ENCODE data around the gene ADAMTS9. TPM values are rescaled to one million over a fixed set of nuclear protein-coding genes. Genes with fewer than 3 reads are reported as not detected.

ADAMTS9 gene
- total RNA-seq, 1 experiment from 2014 or later = 1.8 TPM

DNA sequence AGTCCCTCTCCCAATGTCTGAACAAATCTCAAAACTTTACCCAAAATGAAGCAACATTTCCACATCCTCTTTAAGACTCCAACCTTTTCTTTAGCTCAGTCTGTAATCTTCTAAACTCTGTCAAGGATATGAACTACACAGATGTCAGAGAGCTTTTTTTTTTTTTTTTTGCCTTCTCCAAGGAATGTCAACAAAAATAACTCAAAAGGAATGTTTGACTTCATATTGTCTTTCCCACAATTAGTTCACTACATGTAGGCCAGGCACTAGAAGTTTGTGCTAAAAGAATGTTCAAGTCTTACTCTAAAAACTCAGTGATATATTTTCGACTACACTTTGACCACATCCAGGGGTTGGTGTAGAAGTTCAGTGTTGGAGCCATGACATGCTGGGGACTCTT is 37.1 kb downstream of the ADAMTS9 start:
- Mint-ChIP-seq H3K9me3 (ENCODE audit: unreplicated experiment) (no peaks in the 10 kb centered on the region), H3K27ac (ENCODE audit: low read depth, unreplicated experiment) (no peak overlapping the region), H3K27me3 (ENCODE audit: insufficient read depth, unreplicated experiment) (no peaks in the 10 kb centered on the region), H3K36me3 (ENCODE audit: insufficient read depth, unreplicated experiment) (no peaks in the 10 kb centered on the region), H3K4me1 (ENCODE audit: insufficient read depth, unreplicated experiment) (peaks cover 9% of the 10 kb centered on the region), H3K4me3 (ENCODE audit: unreplicated experiment) (no peak overlapping the region)
- TF ChIP-seq, protein P1, sequence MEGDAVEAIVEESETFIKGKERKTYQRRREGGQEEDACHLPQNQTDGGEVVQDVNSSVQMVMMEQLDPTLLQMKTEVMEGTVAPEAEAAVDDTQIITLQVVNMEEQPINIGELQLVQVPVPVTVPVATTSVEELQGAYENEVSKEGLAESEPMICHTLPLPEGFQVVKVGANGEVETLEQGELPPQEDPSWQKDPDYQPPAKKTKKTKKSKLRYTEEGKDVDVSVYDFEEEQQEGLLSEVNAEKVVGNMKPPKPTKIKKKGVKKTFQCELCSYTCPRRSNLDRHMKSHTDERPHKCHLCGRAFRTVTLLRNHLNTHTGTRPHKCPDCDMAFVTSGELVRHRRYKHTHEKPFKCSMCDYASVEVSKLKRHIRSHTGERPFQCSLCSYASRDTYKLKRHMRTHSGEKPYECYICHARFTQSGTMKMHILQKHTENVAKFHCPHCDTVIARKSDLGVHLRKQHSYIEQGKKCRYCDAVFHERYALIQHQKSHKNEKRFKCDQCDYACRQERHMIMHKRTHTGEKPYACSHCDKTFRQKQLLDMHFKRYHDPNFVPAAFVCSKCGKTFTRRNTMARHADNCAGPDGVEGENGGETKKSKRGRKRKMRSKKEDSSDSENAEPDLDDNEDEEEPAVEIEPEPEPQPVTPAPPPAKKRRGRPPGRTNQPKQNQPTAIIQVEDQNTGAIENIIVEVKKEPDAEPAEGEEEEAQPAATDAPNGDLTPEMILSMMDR (IDR thresholded peaks at IDR 0.05; ENCODE audit: unreplicated experiment) = no peak
- no TSS peak for BruUV-seq (replicated peaks)
- intact Hi-C loops (cut with micrococcal nuclease) = no loop called here
- ChIA-PET CTCF (interaction anchor here (0.6 kb wide), 1 partner anchor 38 kb away, joined by 3 read pairs; no protein-coding TSS in a partner anchor), POLR2A (no interaction called here)
- DNase-seq (ENCODE audit: unreplicated experiment) = no peak

DNA sequence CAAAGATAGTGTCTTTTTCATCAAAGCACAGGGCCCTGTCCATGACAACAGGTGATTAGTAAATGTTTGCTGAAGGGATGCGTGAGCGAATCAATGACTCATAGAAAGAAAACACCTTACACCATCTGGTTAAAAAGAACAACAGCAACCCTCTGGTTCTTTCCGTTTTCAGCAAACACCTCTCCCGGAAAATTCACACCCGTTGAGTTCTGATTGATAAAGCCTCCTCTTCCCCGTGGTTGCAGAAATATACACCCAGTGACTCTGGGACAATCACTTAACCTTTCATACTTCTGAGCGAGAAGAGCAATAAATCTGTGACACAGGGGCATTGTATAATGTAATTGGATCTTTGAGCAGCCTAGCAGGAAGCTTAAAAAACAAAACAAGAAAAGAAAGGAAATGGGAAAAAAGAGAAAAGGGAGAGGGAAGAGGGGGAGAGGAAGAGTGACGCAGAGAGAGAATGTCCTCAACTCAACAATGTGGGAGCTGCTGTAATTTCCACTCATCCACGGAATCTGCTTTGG is 37.6 kb downstream of the ADAMTS9 start:
- no peaks in the 10 kb centered on the region for H3K9me3 Mint-ChIP-seq (ENCODE audit: unreplicated experiment)
- ChIA-PET POLR2A (no interaction called here), CTCF (interaction anchor here (0.6 kb wide), 1 partner anchor 37 kb away, joined by 3 read pairs; no protein-coding TSS in a partner anchor)
- H3K4me3 Mint-ChIP-seq (ENCODE audit: unreplicated experiment) = no peak overlapping the region
- no peak overlapping the region for H3K27ac Mint-ChIP-seq (ENCODE audit: low read depth, unreplicated experiment)
- no peaks in the 10 kb centered on the region for H3K27me3 Mint-ChIP-seq (ENCODE audit: insufficient read depth, unreplicated experiment)
- TF ChIP-seq, protein P1 (IDR thresholded peaks at IDR 0.05; ENCODE audit: unreplicated experiment) = no peak
- no peaks in the 10 kb centered on the region for H3K36me3 Mint-ChIP-seq (ENCODE audit: insufficient read depth, unreplicated experiment)
- BruUV-seq (replicated peaks) = no TSS peak
- intact Hi-C loops (cut with micrococcal nuclease) = no loop called here
- peaks cover 9% of the 10 kb centered on the region for H3K4me1 Mint-ChIP-seq (ENCODE audit: insufficient read depth, unreplicated experiment)
- DNase-seq (ENCODE audit: unreplicated experiment) = no peak

DNA sequence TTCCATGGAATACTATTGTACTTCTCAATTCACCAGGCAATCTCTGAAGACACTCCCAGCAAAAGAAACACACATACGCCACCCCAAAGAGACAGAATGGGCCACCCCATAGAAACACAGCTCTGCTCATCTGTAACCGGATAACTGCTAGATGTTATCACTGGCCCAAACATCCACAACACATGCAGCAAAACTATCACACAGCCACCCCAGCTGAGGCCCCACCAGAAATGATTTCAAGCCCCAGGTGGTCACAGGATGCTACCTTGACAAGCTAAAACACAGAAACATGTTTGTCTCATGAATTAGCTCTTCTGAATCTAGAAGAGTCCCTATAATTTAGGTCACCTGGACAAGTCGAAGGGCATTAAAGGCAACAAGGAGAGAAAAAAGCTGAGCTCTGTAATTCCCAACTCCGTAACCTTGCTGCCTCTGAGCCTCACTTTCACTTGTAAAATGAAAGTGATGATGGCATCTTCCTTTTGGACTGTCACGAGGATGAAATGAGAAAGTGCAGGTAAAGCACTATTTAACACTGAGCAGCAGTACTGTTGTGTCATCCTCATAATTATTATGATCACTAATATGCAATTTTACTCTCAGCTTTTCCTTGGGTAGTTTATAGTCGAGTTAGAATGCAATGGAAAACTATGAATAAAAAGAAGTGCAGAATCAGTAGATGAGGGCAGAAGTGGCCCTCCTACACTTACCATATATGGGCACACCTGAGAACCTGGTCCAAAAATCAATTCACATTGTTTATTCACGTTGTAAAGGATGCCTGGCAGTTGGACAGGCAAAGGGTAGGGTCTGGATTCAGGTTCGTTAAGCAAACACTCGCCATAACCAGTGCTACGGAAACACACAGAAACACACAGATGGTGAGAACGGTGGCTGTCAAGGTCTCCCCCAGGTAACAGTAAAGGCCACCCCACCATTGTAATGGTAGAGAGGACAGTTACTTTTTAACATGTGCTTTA is 38.6 kb downstream of the ADAMTS9 start:
- ChIA-PET CTCF (interaction anchor here (0.9 to 1.3 kb wide), 2 partner anchors 116 to 532 kb away, joined by 4 read pairs; no protein-coding TSS in a partner anchor), POLR2A (no interaction called here)
- no peak overlapping the region for H3K4me3 Mint-ChIP-seq (ENCODE audit: unreplicated experiment)
- BruUV-seq (replicated peaks) = no TSS peak
- no peak overlapping the region for H3K27ac Mint-ChIP-seq (ENCODE audit: low read depth, unreplicated experiment)
- H3K9me3 Mint-ChIP-seq (ENCODE audit: unreplicated experiment) = no peaks in the 10 kb centered on the region
- intact Hi-C loops (cut with micrococcal nuclease) = no loop called here
- TF ChIP-seq, protein P1 (IDR thresholded peaks at IDR 0.05; ENCODE audit: unreplicated experiment) = no peak
- no peaks in the 10 kb centered on the region for H3K36me3 Mint-ChIP-seq (ENCODE audit: insufficient read depth, unreplicated experiment)
- peaks cover 9% of the 10 kb centered on the region for H3K4me1 Mint-ChIP-seq (ENCODE audit: insufficient read depth, unreplicated experiment)
- no peak for DNase-seq (ENCODE audit: unreplicated experiment)
- no peaks in the 10 kb centered on the region for H3K27me3 Mint-ChIP-seq (ENCODE audit: insufficient read depth, unreplicated experiment)

DNA sequence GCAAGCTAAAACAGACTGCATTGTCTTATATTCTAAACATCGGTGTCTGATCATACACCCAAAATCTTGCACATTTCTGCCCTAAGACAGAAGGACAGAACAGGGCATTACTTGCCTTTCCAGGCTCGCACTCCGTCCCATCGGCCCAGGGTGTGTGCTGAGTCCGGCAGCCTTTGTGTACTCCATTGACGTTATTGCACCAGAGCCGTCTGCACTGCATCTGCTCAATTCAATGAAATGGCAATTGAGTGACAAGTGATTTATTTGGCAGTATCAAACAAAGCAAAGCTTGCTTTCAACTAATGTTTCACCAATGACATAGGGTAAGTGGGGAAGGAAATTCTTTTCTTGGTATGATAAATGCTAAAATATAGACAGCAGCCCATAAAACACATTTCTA is 40.0 kb downstream of the ADAMTS9 start:
- intact Hi-C loops (cut with micrococcal nuclease) = no loop called here
- DNase-seq (ENCODE audit: unreplicated experiment) = no peak
- Mint-ChIP-seq H3K9me3 (ENCODE audit: unreplicated experiment) (no peaks in the 10 kb centered on the region), H3K27me3 (ENCODE audit: insufficient read depth, unreplicated experiment) (no peaks in the 10 kb centered on the region), H3K4me3 (ENCODE audit: unreplicated experiment) (no peak overlapping the region), H3K36me3 (ENCODE audit: insufficient read depth, unreplicated experiment) (no peaks in the 10 kb centered on the region), H3K27ac (ENCODE audit: low read depth, unreplicated experiment) (no peak overlapping the region), H3K4me1 (ENCODE audit: insufficient read depth, unreplicated experiment) (peaks cover 9% of the 10 kb centered on the region)
- CTCF ChIA-PET = interaction anchor here (0.6 to 1.3 kb wide), 3 partner anchors 12 to 115 kb away, joined by 3 to 5 read pairs (median 4); no protein-coding TSS in a partner anchor
- TF ChIP-seq, protein P1 (IDR thresholded peaks at IDR 0.05; ENCODE audit: unreplicated experiment) = no peak
- no TSS peak for BruUV-seq (replicated peaks)
- POLR2A ChIA-PET = no interaction called here

Measured in MCF 10A (cell line).